Endodermal cell (in vitro differentiated cells): ENCODE measurements around the gene LOXL1. TPM values are rescaled to one million over a fixed set of nuclear protein-coding genes. Genes with fewer than 3 reads are reported as not detected.

ENCODE experiments used
- DNase-seq: peaks from one replicate; pipeline ENCODE4 v3.0.0-alpha.2; 2017
- H3K27ac ChIP-seq: 2 replicates; pipeline ENCODE4 v1.5.1; 2013; ENCODE audit warnings: mild to moderate bottlenecking, low read depth, low read length, moderate library complexity
- H3K27me3 ChIP-seq: 2 replicates; pipeline ENCODE4 v1.6.1; 2013; ENCODE audit warnings: mild to moderate bottlenecking, low read length, moderate library complexity; ENCODE audit not compliant: insufficient read depth, control insufficient read depth, poor library complexity, severe bottlenecking
- H3K36me3 ChIP-seq: 2 replicates; pipeline ENCODE4 v1.7.0; 2013; ENCODE audit warnings: mild to moderate bottlenecking, low read length, moderate library complexity; ENCODE audit not compliant: control insufficient read depth, insufficient read depth
- H3K4me1 ChIP-seq: one replicate; pipeline ENCODE4 v1.7.0; 2013; ENCODE audit warnings: low read length; ENCODE audit not compliant: control insufficient read depth, insufficient read depth
- H3K4me3 ChIP-seq: 2 replicates; pipeline ENCODE4 v1.5.1; 2013; ENCODE audit warnings: mild to moderate bottlenecking, low read length, moderate library complexity
- H3K9ac ChIP-seq: 2 replicates; pipeline ENCODE4 v1.6.1; 2013; ENCODE audit warnings: mild to moderate bottlenecking, low read length, moderate library complexity; ENCODE audit not compliant: poor library complexity, severe bottlenecking; ENCODE audit errors: extremely low read depth
- H3K9me3 ChIP-seq: 2 replicates; pipeline ENCODE4 v1.6.1; 2013; ENCODE audit warnings: mild to moderate bottlenecking, low read length, moderate library complexity; ENCODE audit not compliant: control insufficient read depth
- H3K27ac Mint-ChIP-seq: 2 replicates; pipeline ENCODE4 v1.8.0; 2020; ENCODE audit warnings: mixed read lengths
- H3K27me3 Mint-ChIP-seq: 2 replicates; pipeline ENCODE4 v1.8.0; 2021; ENCODE audit warnings: mild to moderate bottlenecking, mixed read lengths; ENCODE audit not compliant: insufficient read depth
- H3K36me3 Mint-ChIP-seq: 2 replicates; pipeline ENCODE4 v1.8.0; 2020; ENCODE audit warnings: low read depth, mixed read lengths
- H3K4me1 Mint-ChIP-seq: 2 replicates; pipeline ENCODE4 v1.8.0; 2020; ENCODE audit warnings: mixed read lengths
- H3K4me3 Mint-ChIP-seq: 2 replicates; pipeline ENCODE4 v1.8.0; 2020; ENCODE audit warnings: mild to moderate bottlenecking, moderate library complexity, mixed read lengths
- H3K9me3 Mint-ChIP-seq: 2 replicates; pipeline ENCODE4 v1.8.0; 2020; ENCODE audit warnings: mild to moderate bottlenecking, mixed read lengths
- WGBS, 2 experiments: methylation state at CpG; one replicate each; pipeline versions ENCODE4 v1.1.5 to v1.1.7; 2013; ENCODE audit warnings: missing lambda C conversion rate in 2 of 2, mixed read lengths in 1 of 2; ENCODE audit not compliant: insufficient coverage in 1 of 2, insufficient read length in 1 of 2; 5-methylcytosine and 5-hydroxymethylcytosine counted together
- total RNA-seq, 2 donors: library from RNA; stranded (reverse); fragmentation: NEBNext Ultra II Directional in 1 of 2; extraction: Animal tissue kit (Norgen Biotek cat#: 25700) in 1 of 2; gene quantifications; 2 replicates in 1 of 2; 3 replicates in 1 of 2; pipeline ENCODE4 v1.2.1, GENCODE V29; 2021
- TF ChIP-seq, protein P1 (sequence below): fragments of 200-600 bp; sonication (generic); conservative IDR thresholded peaks from 2 replicates; pipeline ENCODE4 v1.5.0; 2021; ENCODE audit warnings: antibody characterized with exemption, mild to moderate bottlenecking

LOXL1 gene
- total RNA-seq, 2 donors from 2014 or later: 21.3 to 31.8 TPM

DNA sequence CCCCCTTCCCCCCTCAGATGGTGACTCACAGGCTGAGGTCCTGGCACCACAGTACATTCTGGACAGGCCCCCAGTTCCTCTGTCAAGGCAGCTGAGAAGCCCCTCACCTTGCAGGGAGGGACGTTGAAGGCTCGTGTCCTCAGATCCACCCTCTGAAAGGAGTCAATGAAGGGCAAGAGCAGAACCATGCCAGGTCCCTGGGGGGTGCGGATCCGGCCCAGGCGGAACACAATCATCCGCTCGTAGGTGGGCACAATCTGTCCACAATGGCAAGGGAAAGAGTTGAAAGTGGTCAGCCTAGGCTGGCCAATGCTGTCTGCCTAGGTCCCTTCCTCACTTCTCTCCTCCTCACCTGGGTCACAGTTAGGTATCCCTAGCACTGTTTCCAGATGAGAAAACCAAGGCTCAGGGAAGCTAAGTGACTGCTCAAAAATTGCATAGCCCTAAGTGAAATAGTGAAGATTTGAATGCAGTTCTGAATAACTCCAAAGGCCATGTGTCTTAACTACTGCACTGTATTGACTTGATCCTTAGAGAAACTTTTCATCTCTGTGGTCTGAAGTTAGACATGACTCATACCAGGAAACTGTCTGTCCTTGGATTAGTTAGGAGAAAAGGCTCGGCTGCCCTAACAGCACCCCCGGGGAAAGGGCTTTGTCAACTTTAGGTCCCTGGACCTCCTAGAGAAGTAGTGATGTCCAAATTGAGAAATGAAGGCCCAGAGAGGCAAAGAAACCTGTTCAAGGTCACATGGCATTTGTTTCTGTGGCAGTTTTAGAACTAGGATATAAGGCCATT lies 62.9 kb downstream of the LOXL1 start:
- Mint-ChIP-seq H3K9me3 (no peaks in the 10 kb centered on the region), H3K4me3 (no peak overlapping the region), H3K36me3 (no peaks in the 10 kb centered on the region), H3K4me1 (peaks cover 5% of the 10 kb centered on the region), H3K27me3 (peaks cover 7% of the 10 kb centered on the region), H3K27ac (no peak overlapping the region)
- H3K27me3 ChIP-seq: no peaks in the 10 kb centered on the region
- H3K4me1 ChIP-seq: no peaks in the 10 kb centered on the region
- TF ChIP-seq, protein P1, sequence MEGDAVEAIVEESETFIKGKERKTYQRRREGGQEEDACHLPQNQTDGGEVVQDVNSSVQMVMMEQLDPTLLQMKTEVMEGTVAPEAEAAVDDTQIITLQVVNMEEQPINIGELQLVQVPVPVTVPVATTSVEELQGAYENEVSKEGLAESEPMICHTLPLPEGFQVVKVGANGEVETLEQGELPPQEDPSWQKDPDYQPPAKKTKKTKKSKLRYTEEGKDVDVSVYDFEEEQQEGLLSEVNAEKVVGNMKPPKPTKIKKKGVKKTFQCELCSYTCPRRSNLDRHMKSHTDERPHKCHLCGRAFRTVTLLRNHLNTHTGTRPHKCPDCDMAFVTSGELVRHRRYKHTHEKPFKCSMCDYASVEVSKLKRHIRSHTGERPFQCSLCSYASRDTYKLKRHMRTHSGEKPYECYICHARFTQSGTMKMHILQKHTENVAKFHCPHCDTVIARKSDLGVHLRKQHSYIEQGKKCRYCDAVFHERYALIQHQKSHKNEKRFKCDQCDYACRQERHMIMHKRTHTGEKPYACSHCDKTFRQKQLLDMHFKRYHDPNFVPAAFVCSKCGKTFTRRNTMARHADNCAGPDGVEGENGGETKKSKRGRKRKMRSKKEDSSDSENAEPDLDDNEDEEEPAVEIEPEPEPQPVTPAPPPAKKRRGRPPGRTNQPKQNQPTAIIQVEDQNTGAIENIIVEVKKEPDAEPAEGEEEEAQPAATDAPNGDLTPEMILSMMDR: no peak
- 84 to 92% methylated on average over 8 to 9 of the region's 9 CpGs for WGBS, 2 experiments
- H3K27ac ChIP-seq: no peak overlapping the region
- H3K9me3 ChIP-seq: no peaks in the 10 kb centered on the region
- H3K4me3 ChIP-seq: no peak overlapping the region
- no peaks in the 10 kb centered on the region for H3K36me3 ChIP-seq
- DNase-seq: no peak
- no peak overlapping the region for H3K9ac ChIP-seq

DNA sequence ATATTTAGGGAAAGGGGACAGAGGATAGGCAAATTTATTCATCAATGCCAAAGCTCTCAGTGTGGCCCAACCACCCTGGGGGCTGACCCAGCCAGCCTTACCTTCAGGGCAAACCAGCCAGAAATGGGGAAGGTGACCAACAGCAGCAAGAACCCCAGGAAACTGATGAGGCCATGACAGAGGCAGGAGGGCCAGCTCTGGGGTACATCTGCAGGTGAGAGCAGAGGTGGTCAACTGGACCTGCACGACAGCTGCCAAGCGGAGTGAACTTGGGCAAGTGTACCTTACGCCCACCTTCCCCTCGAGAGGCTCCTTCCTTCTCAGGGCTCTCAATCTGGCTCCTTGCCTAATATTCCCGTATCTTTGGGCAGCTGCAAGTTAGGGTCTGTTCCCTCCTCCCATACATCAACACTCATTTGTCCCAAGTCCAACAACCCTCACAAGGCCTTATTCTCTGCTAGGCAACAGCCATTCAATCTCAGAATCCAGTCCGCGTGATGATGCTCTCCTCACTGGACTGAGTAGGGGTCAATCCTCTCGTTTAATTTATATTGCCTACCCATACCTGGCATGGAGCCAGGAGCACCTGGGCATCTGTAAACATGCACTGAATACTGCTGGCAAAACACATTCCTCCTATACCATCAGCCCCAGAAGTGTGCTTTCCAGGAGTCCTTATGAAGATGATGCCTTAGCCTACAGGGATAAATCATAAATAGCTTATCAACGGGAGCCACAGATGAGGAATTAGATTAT lies 64.2 kb downstream of the LOXL1 start:
- H3K36me3 ChIP-seq: no peaks in the 10 kb centered on the region
- Mint-ChIP-seq H3K36me3 (no peaks in the 10 kb centered on the region), H3K27ac (no peak overlapping the region), H3K4me1 (peaks cover 9% of the 10 kb centered on the region), H3K9me3 (no peaks in the 10 kb centered on the region), H3K4me3 (no peak overlapping the region), H3K27me3 (peaks cover 7% of the 10 kb centered on the region)
- H3K4me3 ChIP-seq: no peak overlapping the region
- 91% methylated on average over 5 to 9 of the region's 9 CpGs for WGBS, 2 experiments
- H3K27me3 ChIP-seq: no peaks in the 10 kb centered on the region
- TF ChIP-seq, protein P1: no peak
- DNase-seq: no peak
- no peaks in the 10 kb centered on the region for H3K4me1 ChIP-seq
- H3K27ac ChIP-seq: no peak overlapping the region
- H3K9me3 ChIP-seq: no peaks in the 10 kb centered on the region
- no peak overlapping the region for H3K9ac ChIP-seq

DNA sequence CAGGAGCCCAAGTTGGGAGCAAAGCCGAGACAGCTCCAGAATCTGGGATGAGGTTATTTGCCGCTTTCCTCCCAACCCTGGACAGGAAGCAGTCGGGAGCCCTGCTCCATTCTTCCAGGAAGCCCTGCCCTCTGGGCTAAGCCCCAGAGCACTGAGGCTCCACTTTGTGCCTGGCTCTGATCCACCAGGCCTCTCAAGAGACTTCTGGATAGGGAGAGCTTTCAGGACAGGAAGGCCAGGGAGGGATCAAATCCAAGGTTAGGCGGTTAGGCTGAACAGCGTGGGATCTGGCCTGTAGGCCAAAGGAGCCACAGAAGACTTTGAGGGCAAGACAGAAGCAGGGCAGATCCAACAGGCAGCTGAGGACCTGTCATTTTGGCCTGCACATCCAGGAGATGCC lies 65.0 kb downstream of the LOXL1 start:
- TF ChIP-seq, protein P1: no peak
- H3K4me1 Mint-ChIP-seq: peaks cover 9% of the 10 kb centered on the region
- H3K9me3 Mint-ChIP-seq: no peaks in the 10 kb centered on the region
- Histone ChIP-seq H3K4me3 (peak overlapping the region; percentile 88), H3K9me3 (no peaks in the 10 kb centered on the region), H3K9ac (no peak overlapping the region), H3K4me1 (no peaks in the 10 kb centered on the region), H3K27ac (no peak overlapping the region), H3K27me3 (no peaks in the 10 kb centered on the region), H3K36me3 (no peaks in the 10 kb centered on the region)
- 83 to 92% methylated on average over 4 to 5 of the region's 5 CpGs for WGBS, 2 experiments
- H3K36me3 Mint-ChIP-seq: no peaks in the 10 kb centered on the region
- H3K27ac Mint-ChIP-seq: no peak overlapping the region
- DNase-seq: no peak
- H3K27me3 Mint-ChIP-seq: peaks cover 7% of the 10 kb centered on the region
- H3K4me3 Mint-ChIP-seq: peak overlapping the region; percentile 64
